K562 (cell line): ENCODE results near the gene BSPRY. TPM values are rescaled to one million over a fixed set of nuclear protein-coding genes. Genes with fewer than 3 reads are reported as not detected.

Experiments
- BCL6 ChIP-seq: fragments of 250-450 bp; sonication (Bioruptor Pico); IDR thresholded peaks from 2 replicates; pipeline ENCODE4 v1.4.0; 2020
- CCAR2 ChIP-seq: fragments of 200-400 bp; formaldehyde crosslinking; IDR thresholded peaks from 2 replicates; pipeline ENCODE4 v1.6.1; 2017; ENCODE audit warnings: mild to moderate bottlenecking, low read depth, low read length
- ESRRB ChIP-seq: fragments of 250-450 bp; sonication (Bioruptor Pico); IDR thresholded peaks from 2 replicates; pipeline ENCODE4 v1.5.0; 2020; ENCODE audit warnings: mild to moderate bottlenecking, moderate library complexity, borderline replicate concordance
- HNRNPH1 ChIP-seq: fragments of 200-400 bp; formaldehyde crosslinking; optimal IDR thresholded peaks from 2 replicates; pipeline ENCODE3; 2017; ENCODE audit warnings: low read depth, mild to moderate bottlenecking, low read length, moderate library complexity
- HNRNPL ChIP-seq: fragments of 200-400 bp; formaldehyde crosslinking; IDR thresholded peaks from 2 replicates; pipeline ENCODE4 v1.6.1; 2017; ENCODE audit warnings: low read depth, mild to moderate bottlenecking, low read length
- HNRNPLL ChIP-seq: fragments of 200-400 bp; formaldehyde crosslinking; IDR thresholded peaks from 2 replicates; pipeline ENCODE4 v1.6.1; 2017; ENCODE audit warnings: low read length, low read depth, mild to moderate bottlenecking; ENCODE audit not compliant: poor library complexity, severe bottlenecking
- IFI16 ChIP-seq: fragments of 250-450 bp; sonication (Bioruptor Pico); IDR thresholded peaks from 2 replicates; pipeline ENCODE4 v2.1.2; 2022; ENCODE audit warnings: mild to moderate bottlenecking, inconsistent platforms
- LEF1 ChIP-seq: fragments of 450-650 bp; IDR thresholded peaks from 2 replicates; pipeline ENCODE4 v1.6.1; 2016; ENCODE audit warnings: mild to moderate bottlenecking
- MTF1 ChIP-seq: fragments of 250-450 bp; sonication (Bioruptor Pico); IDR thresholded peaks from 2 replicates; pipeline ENCODE4 v1.9.0; 2021; ENCODE audit warnings: moderate library complexity, mild to moderate bottlenecking, inconsistent platforms, borderline replicate concordance
- NFE2 ChIP-seq: IDR thresholded peaks from 2 replicates; pipeline ENCODE4 v1.6.1; 2014; ENCODE audit warnings: antibody characterized with exemption, low read depth
- NFYB ChIP-seq: IDR thresholded peaks from 2 replicates; pipeline ENCODE4 v1.6.1; 2011; ENCODE audit warnings: mild to moderate bottlenecking, moderate library complexity; ENCODE audit not compliant: insufficient read length; ENCODE audit errors: extremely low read depth
- NR3C1 ChIP-seq: sonication (generic); formaldehyde crosslinking; IDR thresholded peaks from 2 replicates; pipeline ENCODE4 v1.8.1; 2022; ENCODE audit warnings: missing genetic modification reagents
- NUFIP1 ChIP-seq: fragments of 450-650 bp; IDR thresholded peaks from 2 replicates; pipeline ENCODE4 v1.6.1; 2018; ENCODE audit not compliant: partially characterized antibody
- PPARD ChIP-seq: fragments of 250-450 bp; sonication (Bioruptor Pico); IDR thresholded peaks from 2 replicates; pipeline ENCODE4 v1.8.0; 2022; ENCODE audit warnings: inconsistent platforms, mild to moderate bottlenecking, moderate library complexity
- SMAD2 ChIP-seq: fragments of 150-350 bp; IDR thresholded peaks from 2 replicates; pipeline ENCODE4 v1.6.1; 2014; ENCODE audit warnings: low read depth, mild to moderate bottlenecking, low read length
- YBX1 ChIP-seq: fragments of 450-650 bp; IDR thresholded peaks from 2 replicates; pipeline ENCODE4 v1.7.1; 2016; ENCODE audit warnings: mild to moderate bottlenecking
- ZBED1 ChIP-seq: IDR thresholded peaks from 2 replicates; pipeline ENCODE4 v1.6.1; 2014
- ZNF124 ChIP-seq: sonication (generic); formaldehyde crosslinking; IDR thresholded peaks from 2 replicates; pipeline ENCODE4 v1.8.1; 2022; ENCODE audit warnings: missing genetic modification reagents
- ZNF197 ChIP-seq: fragments of 200-800 bp; sonication (Bioruptor generic); IDR thresholded peaks from 2 replicates; pipeline ENCODE4 v1.6.1; 2016; ENCODE audit warnings: low read depth, missing genetic modification characterization, missing compliant biosample characterization
- ZNF253 ChIP-seq: fragments of 250-450 bp; sonication (Bioruptor Pico); conservative IDR thresholded peaks from 2 replicates; pipeline ENCODE4 v1.6.1; 2021; ENCODE audit warnings: mild to moderate bottlenecking
- ZNF57 ChIP-seq: fragments of 450-650 bp; formaldehyde crosslinking; IDR thresholded peaks from 2 replicates; pipeline ENCODE4 v1.4.0; 2020; ENCODE audit warnings: mild to moderate bottlenecking, moderate library complexity
- ZNF583 ChIP-seq: fragments of 250-450 bp; sonication (Bioruptor Pico); IDR thresholded peaks from 2 replicates; pipeline ENCODE4 v1.4.0; 2020
- ZNF77 ChIP-seq: fragments of 250-450 bp; sonication (Bioruptor Pico); IDR thresholded peaks from 2 replicates; pipeline ENCODE4 v1.5.0; 2020
- polyA plus RNA-seq, 8 experiments: library from polyadenylated mRNA; depleted of rRNA in 4 of 8; stranded (reverse) in 5 of 8; unstranded in 3 of 8; fragments of >200 nt; fragmentation: Nextera tagmentation in 2 of 8; fragmentation: Illumina TruSeq in 1 of 8; extraction: Ambion mirVana in 2 of 8; extraction: Trizol in 1 of 8; gene quantifications; 2 replicates each; pipeline versions ENCODE4 v1.2.1 to v1.2.3, GENCODE V29; 2011 to 2014; ENCODE audit warnings: inconsistent platforms in 1 of 8, missing spikeins in 1 of 8
- total RNA-seq, 7 experiments: library from RNA; depleted of rRNA in 6 of 7; stranded (reverse); fragments of >200 nt in 6 of 7; fragmentation: Illumina TruSeq in 2 of 7; extraction: Trizol in 2 of 7; gene quantifications; 2 replicates each; pipeline versions ENCODE4 v1.2.1 to v1.2.3, GENCODE V29; 2011 to 2021; ENCODE audit warnings: low replicate concordance in 1 of 7
- TF ChIP-seq, protein P1 (sequence below), 2 experiments: IDR thresholded peaks; 2 replicates each; pipeline ENCODE4 v1.6.1; 2012; ENCODE audit warnings: improper control_type of control experiment in 2 of 2, low read depth in 2 of 2, low read length in 2 of 2, borderline replicate concordance in 1 of 2
- TF ChIP-seq, protein P2 (sequence below): fragments of 250-450 bp; sonication (Bioruptor Pico); IDR thresholded peaks from 2 replicates; pipeline ENCODE4 v1.5.0; 2020; ENCODE audit warnings: mild to moderate bottlenecking
- TF ChIP-seq, protein P3 (sequence below), 2 experiments: fragments of 450-650 bp; IDR thresholded peaks; 2 replicates each; pipeline ENCODE4 v1.6.1; 2016

Gene BSPRY
- total and polyA plus RNA-seq, 9 of the 15 experiments (the other 6 are each of a cell fraction or from before 2014, with no cell fraction given): 0.07 to 0.67 (median 0.18) TPM

- no peak for TF ChIP-seq LEF1
- no peak for TF ChIP-seq ESRRB (CRISPR knock-in tag)
- TF ChIP-seq, protein P1, sequence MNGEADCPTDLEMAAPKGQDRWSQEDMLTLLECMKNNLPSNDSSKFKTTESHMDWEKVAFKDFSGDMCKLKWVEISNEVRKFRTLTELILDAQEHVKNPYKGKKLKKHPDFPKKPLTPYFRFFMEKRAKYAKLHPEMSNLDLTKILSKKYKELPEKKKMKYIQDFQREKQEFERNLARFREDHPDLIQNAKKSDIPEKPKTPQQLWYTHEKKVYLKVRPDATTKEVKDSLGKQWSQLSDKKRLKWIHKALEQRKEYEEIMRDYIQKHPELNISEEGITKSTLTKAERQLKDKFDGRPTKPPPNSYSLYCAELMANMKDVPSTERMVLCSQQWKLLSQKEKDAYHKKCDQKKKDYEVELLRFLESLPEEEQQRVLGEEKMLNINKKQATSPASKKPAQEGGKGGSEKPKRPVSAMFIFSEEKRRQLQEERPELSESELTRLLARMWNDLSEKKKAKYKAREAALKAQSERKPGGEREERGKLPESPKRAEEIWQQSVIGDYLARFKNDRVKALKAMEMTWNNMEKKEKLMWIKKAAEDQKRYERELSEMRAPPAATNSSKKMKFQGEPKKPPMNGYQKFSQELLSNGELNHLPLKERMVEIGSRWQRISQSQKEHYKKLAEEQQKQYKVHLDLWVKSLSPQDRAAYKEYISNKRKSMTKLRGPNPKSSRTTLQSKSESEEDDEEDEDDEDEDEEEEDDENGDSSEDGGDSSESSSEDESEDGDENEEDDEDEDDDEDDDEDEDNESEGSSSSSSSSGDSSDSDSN (IDR thresholded peaks at IDR 0.05; ENCODE audit: borderline replicate concordance in 1 of 2, low read depth in 2 of 2, low read length in 2 of 2): peak; percentile 65 to 92; a peak in 2 of 4 replicates
- no peak for TF ChIP-seq HNRNPH1
- no peak for TF ChIP-seq ZNF77 (CRISPR knock-in tag)
- peak; percentile 77; the same call in 1 of the 2 replicates for TF ChIP-seq ZBED1
- no peak for TF ChIP-seq MTF1 (CRISPR knock-in tag)
- no peak for TF ChIP-seq CCAR2
- no peak for TF ChIP-seq YBX1
- no peak for TF ChIP-seq ZNF583 (CRISPR knock-in tag)
- no peak for TF ChIP-seq ZNF57 (CRISPR knock-in tag)
- TF ChIP-seq BCL6 (CRISPR knock-in tag): no peak
- TF ChIP-seq HNRNPLL: no peak
- TF ChIP-seq IFI16 (CRISPR knock-in tag): no peak
- TF ChIP-seq NFYB: no peak
- peak; percentile 38; the same call in 1 of the 2 replicates for TF ChIP-seq NFE2
- no peak for TF ChIP-seq PPARD (CRISPR knock-in tag)
- TF ChIP-seq NUFIP1: no peak
- TF ChIP-seq NR3C1 (CRISPR knock-in tag): no peak
- no peak for TF ChIP-seq SMAD2
- TF ChIP-seq, protein P2, sequence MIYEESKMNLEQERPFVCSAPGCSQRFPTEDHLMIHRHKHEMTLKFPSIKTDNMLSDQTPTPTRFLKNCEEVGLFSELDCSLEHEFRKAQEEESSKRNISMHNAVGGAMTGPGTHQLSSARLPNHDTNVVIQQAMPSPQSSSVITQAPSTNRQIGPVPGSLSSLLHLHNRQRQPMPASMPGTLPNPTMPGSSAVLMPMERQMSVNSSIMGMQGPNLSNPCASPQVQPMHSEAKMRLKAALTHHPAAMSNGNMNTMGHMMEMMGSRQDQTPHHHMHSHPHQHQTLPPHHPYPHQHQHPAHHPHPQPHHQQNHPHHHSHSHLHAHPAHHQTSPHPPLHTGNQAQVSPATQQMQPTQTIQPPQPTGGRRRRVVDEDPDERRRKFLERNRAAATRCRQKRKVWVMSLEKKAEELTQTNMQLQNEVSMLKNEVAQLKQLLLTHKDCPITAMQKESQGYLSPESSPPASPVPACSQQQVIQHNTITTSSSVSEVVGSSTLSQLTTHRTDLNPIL (CRISPR knock-in tag): no peak
- no peak for TF ChIP-seq ZNF124 (CRISPR knock-in tag)
- TF ChIP-seq HNRNPL: no peak
- TF ChIP-seq, protein P3, sequence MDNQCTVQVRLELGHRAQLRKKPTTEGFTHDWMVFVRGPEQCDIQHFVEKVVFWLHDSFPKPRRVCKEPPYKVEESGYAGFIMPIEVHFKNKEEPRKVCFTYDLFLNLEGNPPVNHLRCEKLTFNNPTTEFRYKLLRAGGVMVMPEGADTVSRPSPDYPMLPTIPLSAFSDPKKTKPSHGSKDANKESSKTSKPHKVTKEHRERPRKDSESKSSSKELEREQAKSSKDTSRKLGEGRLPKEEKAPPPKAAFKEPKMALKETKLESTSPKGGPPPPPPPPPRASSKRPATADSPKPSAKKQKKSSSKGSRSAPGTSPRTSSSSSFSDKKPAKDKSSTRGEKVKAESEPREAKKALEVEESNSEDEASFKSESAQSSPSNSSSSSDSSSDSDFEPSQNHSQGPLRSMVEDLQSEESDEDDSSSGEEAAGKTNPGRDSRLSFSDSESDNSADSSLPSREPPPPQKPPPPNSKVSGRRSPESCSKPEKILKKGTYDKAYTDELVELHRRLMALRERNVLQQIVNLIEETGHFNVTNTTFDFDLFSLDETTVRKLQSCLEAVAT (IDR thresholded peaks at IDR 0.05): no peak; a peak in 1 of 4 replicates
- no peak for TF ChIP-seq ZNF197 (CRISPR knock-in tag)
- no peak for TF ChIP-seq ZNF253 (CRISPR knock-in tag)
Observed at GRCh38 chr9:113340011-113340699, 9.2 kb upstream of the BSPRY start, which contains the start of gene WDR31 (continued).
